Activated CD4-positive, CD25-positive, alpha-beta regulatory T cell treated with anti-CD3 and anti-CD28 coated beads, Interleukin-2, amount 50 U/mL, for 72 hours (primary cell): ENCODE measurements around the gene FCAMR.

Experiments used
- DNase-seq: peaks from one replicate; pipeline ENCODE4 v3.0.0; 2021

The FCAMR gene

DNA sequence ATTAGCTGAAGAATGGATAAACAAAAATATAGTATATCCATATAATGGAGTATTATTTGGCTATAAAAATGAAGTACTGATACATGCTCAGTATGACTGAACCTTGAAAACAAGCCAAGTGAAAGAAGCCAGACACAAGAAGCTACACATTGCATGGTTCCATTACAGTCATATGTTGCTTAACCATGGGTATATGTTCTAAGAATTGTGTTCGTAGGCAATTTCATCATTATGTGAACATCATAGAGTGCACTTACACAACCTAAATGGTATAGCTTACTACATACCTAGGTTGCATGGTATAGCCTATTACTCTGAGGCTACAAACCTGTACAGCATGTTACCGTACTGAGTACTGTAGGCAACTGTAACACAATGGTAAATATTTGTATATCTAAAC lies 28.6 kb upstream of the FCAMR start:
- DNase-seq: no peak

DNA sequence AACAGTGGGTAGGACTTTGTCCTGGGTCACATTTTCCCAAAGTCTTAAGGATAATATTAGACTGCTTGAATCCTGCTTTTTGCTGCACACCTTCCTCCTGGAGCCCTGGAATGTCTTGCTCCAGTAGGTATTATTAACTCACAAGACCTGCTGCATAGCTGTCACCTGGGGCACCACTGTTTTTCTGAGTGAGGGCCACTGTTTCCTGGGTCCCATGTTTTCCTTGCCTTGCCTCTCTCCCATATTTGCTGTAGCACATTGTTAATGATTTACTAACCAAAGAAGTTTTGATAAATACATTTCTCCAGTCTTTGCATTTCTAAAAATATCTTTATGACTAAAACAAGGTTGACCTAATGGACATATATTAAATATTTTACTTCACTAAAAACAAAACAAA lies 22.5 kb upstream of the FCAMR start:
- no peak for DNase-seq

DNA sequence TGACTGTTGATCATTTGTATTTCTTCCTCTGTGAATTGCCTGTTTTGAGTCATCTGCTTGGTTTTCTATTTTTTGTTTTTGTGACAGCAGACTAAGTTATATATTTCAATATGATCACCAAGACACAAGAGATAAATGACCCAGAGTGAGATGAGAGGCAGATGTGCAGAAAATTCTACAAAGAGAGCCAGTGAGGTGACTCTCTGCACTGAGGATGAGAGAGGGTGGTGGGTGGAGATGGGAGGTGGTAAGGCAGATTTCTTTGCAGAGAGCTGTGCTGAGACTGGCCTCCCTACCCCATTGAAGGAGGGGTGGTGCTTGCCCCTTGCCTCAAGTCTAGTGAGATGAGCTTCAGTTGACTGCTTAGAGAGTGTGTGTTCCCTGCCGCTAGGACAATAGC lies 17.6 kb upstream of the FCAMR start:
- no peak for DNase-seq

DNA sequence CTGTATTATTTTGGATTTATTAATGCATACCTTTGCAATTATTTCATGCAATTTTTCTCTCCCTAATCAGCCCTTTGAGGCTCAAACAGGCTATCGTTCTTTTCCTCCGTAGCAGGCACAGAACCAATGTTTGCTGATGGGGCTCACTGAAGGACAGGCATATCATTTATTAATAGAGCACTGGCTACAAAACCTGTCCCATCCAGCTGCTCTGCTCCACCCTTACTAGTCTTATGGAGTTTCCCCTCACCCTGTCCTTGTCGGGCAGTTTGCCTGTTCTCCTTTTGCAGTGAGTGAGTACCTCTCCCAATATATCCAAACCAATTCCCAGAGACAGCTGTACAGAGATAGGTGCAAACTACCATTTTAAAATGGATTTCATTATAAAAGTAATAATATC lies 16.6 kb upstream of the FCAMR start:
- DNase-seq: no peak

DNA sequence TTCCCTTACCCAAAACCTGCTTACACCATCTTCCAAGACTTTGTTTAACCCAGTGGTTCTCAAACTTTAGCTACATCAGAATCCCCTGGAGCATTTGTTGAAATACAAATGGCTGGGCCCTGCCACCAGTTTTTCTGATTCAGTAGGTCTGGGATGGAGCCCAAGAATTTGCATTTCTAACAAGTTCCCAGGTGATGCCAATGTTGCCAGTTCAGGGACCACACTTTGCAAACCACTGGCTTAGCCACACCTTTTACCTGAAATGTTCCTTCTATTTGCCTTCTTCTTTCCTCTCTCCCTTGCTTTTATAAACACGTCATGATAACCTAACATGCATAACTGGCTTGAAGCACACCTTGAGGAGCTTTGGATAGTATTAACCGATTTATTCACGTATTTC lies 16.1 kb upstream of the FCAMR start:
- no peak for DNase-seq

DNA sequence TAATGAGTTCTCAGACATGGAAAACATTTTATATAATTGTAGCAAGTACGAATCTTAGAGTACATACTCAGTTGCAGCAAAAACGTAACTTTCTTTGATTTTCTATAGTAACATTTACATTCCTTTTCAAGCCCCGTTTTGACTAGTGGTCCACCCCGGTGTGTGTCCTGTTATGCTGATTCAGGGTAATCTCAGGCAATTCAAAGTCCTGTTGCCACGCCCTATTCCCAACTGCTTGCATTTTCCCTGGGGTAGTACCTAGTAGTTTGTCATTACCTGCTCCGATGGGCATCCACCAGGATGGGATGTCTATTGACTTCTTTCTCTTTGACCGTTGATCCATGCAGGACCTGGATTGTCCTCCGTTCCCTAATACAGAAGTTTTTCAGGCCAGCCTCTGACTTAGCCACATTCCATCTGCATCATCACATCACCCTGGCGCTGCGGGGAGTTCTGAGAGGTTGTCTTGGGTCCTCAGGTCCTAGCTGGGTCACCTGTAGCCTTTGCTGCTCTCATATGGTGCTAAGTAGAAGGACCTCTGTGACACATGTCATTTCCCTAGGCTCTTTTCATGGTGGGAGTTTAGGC lies 15.0 kb upstream of the FCAMR start:
- no peak for DNase-seq

DNA sequence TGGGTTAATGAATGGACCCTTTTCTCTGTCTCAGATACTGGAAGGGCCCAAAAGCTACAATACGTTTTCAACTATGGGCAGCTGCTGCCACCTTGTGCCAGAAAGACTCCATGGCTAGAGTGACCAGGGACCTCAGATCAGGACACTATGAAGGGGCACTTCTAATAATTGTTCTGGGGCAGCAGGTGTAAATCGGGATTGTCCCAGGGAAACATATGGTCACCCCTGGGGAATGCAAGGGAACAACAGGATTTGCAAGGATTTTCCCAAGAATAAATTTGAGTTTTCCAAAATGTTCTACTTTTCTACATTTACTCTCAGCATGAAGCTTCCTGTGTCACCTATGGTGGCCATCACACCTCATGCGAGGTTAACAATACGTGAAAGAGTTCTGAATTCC lies 12.0 kb upstream of the FCAMR start:
- DNase-seq: peak; percentile 49

DNA sequence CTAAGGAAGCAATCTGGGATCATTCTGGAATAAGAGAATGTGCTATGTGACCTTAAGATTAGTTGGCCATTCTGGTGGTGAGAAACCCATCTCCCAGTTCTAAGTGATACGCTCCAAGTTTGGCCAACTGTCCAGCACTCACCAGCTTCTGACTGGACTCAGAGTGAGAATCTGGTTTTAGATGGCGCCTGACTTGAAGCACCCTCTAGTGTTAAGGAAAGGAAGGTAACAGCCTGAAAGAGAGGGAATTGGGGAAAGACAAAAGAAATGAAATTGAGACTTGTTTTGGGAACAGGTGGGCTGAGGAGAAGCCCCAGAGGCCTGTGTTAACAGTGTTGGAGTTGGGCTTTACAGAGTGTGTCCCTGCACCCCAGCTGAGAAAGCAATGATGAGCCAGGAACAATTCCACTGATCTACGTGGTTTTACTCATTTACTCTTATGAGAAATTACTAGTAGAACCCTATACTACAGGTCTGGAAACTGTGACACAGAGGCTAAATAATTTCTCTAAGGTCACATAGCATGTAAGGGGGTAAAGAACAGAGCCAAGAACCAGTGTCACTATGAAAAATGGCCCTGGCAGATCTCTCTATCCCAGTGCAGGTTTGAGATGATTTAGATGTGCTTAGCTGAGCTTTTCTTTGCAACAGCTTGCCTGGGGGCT lies 9.3 kb upstream of the FCAMR start:
- DNase-seq: no peak

DNA sequence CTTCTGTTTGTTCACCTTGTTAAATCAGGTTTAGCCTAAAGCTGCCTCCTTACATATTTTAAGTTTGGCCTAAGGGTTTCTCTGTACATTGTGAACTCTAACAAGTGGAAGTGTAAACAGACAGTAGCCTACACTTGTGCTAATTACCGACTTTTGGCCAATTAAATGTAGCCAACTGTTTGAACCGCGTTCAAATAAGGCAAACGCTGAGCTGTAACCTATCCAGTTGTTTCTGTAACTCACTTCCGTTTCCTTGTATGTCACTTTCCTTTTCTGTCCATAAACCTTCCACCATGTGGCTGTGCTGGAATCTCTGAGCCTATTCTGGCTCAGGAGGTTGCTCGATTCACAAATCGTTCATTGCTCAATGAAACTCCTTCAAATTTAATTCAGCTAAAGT lies 8.0 kb upstream of the FCAMR start:
- no peak for DNase-seq

DNA sequence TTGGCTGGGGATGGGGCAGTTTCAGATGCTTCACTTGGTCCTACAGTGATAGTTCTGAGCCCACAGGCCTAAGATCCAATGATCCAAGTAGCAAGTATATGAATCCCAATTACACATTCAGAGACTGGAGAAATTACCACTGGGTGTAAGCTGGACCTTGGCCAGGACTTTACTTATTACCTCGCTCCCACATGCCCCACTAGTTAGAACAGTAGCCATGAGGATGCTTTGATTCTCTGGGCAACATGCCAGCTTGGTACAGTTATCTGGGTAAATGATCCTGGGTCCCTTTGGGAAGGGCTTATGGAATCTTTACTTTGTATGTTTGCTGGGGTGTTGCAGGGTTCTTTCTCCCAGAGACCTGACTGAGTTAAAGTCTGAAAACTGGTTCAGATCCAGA lies 5.0 kb upstream of the FCAMR start:
- no peak for DNase-seq

DNA sequence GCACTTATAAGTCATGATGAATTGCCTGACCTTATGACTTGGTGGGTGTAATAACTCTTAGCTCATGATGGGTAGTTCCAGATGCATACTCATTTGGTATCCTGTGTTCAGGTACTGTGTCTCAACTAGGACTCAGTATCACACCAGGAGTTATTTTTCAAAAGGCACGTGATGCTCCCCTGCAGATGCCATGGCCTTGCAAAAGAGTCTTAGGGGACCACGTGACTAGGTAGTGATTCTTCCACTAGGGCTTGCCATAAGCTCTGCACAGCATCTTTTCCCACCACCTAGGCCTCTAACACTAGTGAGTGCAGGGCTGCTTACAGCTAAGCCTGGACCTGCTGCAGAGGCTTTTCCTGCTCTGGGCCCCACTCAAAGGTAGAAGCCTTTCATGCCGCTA lies 3.9 kb upstream of the FCAMR start:
- DNase-seq: no peak

DNA sequence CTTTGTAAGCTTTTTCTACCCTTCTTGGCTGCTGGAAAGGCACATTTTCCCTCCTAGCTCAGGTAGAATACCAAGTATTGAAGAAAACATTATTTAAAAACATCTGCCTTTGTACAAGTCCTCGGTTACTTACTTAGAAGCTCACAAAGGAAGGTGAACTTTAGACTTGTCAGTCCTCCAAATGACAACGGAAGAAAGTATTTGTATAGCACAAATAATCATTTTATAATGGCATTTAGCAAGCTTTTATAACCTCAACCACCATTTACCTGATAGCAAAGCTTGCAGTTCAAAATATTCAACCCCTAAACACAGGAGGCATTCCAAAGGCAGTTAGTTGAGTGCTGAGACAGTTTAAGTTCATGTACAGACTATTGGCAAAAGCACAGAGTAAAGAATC lies 2.5 kb upstream of the FCAMR start:
- DNase-seq: no peak

DNA sequence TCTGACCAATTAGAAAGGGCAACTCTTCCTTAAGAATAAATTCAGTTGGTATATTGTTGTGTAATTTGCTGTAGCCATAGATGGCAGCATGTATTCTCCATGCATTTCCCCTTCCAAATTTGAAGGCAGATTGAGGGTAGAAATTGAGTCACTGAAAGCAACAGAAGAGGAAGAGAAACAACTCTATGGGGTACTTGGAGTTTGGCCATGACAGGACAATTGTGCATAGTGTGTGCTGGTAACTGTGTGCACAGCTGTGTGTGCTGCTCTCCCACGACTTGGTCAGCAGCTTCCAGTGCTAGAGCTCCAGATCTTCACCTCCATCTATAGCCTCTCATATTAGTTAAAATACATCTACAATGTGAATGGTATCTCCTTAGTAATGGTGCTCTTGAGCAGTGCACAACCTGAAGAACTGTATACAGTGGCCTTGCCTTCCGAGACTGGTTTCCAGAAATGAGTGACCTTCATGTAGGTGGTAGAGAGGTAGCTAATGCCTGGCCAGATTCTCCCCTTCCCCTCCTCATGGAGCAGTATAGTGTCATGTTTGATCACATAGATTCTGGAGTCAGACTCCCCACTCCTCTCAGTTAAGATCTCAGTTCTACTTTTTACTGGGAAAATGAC lies 882 bp upstream of the FCAMR start:
- DNase-seq: no peak

DNA sequence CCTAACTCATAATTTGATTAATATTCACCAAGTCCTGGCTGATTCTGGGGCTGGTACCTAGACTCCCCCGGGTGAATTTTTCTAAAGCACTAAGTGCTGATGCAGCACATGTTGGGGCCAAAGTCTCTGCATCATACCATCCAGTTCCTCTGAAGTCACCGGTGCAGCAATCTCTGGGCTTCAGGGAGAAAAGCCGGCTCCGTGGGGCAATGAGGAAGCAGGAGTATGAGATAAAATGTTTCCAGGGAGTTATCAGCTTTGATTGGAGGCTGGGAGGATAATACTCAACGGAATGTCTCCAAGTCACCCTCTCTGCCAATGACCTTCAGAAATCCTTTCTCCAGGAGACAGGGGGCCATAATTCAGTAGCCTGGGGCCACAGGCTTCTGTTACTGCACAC lies 1.2 kb downstream of the FCAMR start:
- DNase-seq: no peak

DNA sequence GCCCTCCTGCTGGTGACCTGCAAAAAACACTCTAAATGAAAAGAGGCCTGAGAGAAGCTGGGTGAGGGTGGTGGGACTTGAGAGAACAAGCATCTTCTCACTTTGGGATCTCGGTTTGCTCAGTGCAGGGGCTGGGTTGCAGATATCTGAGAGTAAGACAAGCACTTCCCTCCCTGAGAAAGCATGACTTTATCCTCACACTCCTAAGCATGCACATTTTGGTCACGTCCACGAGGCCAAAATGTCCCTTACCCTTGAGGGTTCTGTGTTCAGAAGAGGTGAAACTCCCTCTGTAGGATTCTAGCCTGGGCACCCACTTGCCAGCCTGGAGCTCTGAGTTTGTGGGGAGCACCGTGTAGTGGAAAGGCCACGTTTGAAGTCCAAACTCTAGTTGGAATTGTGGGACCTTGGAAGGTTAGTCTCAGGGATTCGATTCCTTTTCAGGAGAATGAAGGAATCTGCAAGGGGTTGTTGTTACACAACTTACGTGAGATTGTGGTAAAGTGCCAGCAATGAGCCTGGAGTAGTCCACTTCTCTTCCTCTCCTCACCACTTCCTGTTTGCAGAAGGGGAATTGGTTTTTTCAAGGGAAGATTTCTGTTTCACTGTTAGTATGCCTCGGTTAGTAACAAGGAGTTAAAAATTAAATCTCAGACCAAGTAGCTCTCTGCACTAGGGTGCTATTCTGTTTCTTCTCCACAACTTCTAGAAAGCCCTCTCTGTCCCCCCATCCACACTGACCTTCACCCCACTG lies 3.0 kb downstream of the FCAMR start:
- DNase-seq: no peak

DNA sequence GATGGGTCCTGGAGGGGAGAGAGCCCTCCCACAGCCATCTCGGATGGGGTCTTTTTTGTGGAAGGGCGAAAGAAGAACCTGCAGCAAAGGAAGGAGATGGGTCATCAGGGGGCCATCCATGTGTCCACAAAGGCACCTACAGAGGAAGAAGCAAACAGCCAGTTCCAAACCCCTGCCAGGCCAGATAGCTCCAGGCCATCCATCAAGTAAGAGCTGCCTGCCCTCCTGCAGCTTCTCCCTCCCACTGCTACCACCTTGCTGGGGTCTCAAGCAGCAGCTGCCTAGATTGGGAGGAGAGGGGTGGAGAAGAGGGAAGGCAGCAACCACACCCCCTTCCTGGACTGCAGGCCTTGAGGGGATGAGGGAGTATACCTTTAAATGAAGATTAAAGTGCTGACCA lies 4.5 kb downstream of the FCAMR start:
- DNase-seq: no peak

DNA sequence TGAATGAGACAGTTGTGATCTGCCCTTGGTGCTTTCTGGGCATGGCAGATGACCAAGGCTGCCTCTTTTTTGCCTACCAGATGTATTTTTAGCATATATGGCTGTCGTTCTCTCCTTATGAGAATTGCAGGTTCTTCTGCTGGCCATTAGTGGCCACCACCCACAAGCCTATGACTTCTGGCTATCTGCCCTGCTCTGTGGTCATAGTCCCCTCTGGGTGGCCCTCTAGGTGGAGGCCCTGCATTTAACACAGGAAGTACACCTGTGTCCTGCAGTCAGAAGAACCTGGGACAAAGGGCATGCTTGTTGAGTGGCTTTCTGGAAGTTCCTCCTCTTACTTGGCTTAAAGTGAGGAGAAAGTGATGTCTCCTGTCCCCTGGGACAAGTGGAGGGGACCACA lies 6.5 kb downstream of the FCAMR start:
- no peak for DNase-seq

DNA sequence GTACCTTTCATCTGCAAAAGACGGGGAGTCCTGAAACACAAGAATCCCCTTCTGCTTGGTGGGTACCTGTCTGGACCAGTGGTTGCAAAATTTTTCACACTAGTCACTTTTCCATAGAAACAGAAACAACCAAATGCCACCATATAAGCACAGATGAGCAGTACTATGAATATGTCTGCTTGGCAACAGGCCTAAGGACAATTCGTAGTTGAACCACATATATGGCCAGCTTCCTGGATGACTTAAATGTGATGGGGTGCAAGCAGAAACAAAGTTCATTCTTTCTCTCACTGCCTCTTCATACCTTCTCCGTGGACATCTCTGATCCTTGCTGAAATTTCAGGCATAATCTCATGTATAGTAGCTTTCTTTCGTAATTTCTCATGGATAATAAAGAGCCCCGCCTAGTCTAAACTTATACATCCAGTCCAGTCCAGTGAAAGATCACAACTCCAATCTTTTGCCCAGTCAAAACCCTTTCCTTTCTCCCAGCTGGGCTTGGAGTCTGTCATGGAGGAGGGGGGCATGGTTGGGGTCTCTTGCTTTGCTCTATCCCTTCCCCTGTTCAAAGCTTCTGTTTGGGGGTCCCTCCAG lies 7.0 kb downstream of the FCAMR start:
- no peak for DNase-seq

DNA sequence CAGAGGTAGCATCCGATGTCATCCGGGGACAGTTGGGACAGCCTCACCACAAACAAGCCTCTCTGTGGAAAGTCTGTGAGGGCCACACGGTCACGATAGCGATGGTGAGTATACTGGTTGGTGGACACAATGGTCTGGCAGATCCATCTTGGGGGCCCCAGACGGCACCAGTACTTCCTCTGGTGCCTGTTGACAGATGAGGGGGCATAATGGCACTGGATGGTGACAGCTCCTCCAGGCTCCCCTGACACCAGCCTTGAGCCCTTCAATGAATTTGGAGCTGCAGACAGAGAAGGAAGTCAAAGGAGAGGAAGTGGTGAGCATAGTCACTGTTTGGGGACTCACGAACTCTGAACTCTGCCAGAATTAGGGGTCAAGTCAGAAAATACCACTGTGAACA lies 8.0 kb downstream of the FCAMR start:
- no peak for DNase-seq

DNA sequence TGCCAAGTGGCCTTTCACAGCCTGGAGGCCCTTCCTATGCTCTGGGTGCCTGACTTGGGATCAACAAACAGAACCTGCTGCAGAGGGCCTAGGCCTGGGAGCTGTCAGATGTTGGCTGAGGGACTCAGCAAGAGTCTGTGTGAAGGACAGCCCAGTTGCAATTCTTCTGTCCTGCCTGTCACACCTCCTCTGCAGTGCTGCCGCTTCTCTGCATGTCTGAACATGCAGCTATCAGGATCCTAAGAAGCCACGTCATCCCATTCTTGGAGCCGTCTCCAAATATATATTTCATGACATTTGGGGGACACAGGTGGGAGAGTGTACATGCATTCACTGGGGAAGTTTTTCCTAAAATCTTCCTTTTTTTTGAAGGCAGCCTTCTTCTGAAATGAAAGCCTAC lies 8.6 kb downstream of the FCAMR start:
- no peak for DNase-seq

DNA sequence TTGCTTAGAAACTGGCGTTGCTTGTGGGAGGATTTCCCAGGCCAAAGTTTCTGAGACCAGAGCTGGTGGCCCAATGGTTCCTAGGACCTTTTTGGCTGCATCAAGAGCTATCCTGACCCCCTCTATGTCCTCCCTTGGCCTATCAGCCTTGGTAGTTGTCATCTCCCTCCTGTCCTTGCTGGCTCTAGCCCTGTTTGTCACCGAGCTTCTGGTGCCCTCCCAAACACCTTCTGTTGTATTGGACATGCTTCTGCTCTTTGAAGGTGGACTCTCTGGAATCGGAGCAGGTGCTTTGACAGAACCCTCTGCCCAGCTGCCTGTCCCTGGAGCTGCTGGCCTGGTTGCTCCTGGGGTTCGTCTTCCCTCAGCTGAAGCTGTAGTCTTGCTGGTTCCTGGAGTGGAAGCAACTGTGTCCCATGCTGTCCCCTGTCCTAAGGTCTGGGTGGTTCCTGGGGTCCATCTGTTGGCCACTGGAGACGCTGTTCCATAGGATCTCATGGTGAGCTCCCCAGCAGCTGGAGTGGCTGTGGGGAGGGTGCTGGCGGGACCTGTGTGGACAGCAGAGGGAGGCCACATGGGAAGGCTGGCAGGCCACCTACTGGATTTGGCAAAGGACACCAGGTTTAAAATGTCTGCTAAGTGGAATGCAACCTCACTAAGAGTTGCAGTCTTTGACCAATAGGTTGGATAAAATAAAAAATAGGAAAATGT lies 9.4 kb downstream of the FCAMR start:
- no peak for DNase-seq

DNA sequence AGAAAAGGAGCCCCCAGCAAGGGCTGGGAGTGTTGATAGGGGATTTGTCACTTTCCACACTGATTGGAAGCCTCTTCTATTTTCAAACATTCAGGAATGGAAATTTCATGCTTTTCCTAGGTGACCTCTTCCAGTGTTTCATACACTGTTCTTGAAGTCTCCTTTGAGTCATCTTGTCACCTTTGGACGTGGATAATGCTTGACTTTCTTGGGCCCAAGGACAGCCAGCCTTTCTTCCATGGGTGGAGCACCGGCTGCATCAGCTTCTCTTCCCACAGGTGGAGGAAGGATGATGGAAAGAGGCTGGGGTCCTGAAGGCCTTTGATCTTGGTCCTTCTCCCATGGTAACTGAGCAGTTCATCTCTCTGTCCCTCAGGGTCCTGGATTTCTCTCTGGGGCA lies 12.1 kb downstream of the FCAMR start:
- DNase-seq: no peak

DNA sequence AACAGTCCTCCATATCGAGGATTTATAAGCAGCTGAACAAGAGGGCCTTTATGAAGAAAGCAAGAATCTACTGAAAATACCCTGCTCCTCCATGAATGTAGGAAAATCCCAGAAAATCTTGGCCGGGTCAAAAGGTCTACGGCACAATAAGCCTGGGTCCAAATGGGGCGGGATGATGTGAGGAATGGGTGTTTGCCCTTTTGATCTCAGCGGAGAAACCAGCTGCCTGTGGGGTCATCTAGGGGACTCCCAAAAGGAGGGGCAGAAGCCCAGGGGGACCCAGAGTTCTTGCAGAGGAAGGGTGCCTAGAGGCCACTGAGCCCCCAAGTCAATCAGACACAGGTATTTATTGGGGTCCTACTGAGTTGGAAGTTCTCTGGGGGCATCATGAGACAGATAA lies 12.6 kb downstream of the FCAMR start:
- no peak for DNase-seq
